GM21447 (cell line): ENCODE data around the gene SLC5A1.

ENCODE experiments used
- ATAC-seq: cut with Tn5 transposase; IDR thresholded peaks from one replicate; pipeline ENCODE4 v1.9.1; 2021; ENCODE audit not compliant: unreplicated experiment

Gene SLC5A1

DNA sequence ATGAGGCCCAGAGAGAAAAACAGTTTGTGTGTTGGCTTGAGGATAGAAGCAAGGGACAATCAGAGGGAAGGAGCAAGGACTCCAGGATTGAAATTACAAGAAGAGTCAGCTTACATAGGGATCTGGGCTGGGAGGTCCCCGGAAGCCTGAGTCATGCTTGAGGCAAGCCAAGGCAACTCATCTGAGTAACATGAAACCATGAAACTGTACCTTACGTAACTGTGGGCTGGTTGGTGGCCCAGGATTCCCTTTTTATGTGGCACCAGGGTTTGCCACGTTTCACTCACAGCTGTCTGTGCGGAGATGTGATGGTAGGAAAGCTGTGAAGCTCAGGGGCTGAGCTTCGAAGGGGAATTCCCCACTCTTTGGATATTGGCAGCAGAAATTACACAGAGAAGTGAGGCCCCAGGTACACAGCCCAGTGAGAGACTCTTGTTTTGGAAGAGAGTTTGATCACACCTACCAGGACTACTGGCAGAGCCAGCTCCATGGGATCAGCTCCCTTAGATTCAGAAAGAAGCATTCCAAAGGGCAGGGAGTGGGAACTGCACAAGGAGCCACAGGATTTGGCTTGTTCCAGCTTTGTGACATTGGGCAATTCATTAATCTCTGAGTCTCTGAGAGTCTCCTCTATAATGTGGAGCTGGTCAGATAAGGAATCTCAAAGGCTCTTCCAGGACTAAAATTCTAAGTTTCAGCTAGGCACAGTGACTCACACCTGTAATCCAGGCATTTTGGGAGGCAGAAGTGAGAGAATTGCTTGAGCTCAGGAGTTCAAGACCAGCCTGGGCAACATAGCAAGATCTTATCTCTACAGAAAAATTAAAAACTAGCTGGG lies 7.8 kb downstream of the SLC5A1 start:
- ATAC-seq, result no peak

DNA sequence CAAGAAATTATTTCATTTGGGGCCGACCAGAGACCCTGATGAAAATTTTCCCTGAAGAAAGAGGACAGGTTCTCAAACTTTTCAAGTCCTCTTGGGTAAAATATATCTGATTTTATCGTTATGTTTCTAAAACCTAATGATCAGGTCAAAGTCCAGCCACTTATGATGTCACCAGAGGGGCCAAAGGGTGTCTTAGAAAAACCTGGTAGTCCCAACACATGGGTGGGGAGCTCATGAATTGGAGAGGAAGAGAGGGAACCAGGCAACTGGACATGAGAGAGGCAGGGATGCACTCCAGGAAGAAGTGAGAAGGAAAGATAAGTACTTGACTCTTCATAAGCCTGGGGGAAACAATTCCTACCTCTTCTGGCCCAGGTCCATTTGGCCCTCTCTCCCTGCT lies 9.2 kb downstream of the SLC5A1 start:
- ATAC-seq, result no peak

DNA sequence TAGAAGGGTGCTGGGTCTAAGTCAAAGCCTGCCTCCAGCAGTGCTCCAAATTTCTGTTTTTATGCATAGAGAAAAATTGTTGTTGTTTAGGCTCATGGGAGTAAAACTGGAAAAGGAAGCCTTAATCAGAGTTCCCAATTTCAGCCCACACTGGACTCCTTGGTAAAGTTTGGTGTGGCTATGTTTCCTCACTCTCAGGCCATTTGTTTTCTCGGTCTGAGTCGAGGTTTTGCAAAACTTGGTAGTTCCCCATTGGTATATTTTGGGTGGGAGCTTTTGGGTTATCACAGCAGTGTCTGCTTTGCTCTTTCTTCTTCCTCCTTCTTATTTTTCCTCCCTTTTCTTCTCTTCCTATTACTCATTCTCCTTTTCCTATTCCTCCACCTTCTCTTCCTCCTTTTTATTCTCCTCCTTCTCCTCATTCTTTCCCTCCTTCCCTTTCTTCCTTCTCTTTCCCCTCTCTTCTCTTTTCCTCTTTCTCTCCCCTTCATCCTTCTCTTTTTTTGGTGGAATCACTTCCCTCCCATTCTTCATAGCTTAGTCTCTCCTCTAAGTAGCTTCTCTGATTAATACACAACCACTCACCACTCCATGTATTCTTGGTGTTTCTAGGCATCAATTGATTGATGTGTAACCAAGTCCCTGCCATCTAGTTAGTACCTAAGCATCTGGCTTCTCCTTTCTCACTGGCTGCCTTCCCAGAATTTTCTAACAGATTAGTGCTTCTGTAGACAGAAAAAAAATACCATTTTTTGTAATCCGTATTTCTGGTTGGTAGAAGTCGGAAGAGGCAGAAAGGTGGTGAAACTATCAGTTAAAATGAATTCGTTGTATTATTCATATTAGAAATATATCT lies 10.1 kb downstream of the SLC5A1 start:
- ATAC-seq, result no peak

DNA sequence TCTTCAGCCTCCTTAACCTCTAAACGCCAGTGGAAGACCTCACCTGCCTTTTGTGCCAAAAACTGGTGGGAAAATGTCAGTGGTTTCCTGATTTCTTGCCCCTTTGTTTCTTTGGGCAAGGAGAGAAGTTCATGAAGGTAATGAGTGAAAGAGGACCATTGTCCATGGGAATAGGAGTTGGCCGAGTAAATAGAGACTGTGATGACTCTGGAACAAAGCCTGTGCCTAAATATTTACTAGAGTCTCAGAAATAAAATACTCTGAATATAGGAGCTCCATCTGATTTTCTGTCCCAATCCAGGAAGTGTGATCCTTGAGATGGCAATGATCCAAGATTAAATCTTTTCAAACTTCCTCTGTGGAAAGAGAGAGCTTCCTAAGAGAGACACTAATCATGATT lies 12.0 kb downstream of the SLC5A1 start:
- no peak for ATAC-seq

DNA sequence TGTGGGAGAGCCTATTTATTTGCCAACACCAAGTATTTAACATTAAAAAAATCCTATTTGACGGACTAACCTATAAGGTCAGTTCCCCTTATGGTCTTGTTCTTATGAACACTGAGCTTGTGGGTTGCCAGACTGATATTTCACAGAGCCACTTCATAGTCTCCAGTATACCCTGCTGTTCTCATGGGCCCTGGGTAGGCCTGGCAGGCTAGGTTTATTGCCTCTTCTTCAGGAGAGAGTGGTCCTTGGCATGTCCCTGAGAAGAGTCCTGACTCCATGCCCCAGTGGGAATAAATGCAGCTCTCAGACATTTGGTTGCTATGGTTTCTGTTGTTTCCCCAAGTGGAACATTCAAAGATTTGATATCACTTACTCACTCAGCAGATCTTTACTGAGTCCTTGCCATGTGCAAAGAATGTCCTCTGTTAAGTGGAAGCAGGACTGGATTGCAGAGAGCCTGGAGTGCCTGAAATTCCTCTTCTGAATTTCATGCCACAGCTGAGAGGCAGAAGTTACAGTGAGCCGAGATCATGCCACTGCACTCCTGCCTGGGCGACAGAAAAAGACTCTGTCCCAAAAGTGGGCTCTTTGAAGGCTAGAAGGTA lies 15.7 kb downstream of the SLC5A1 start:
- ATAC-seq, result no peak

DNA sequence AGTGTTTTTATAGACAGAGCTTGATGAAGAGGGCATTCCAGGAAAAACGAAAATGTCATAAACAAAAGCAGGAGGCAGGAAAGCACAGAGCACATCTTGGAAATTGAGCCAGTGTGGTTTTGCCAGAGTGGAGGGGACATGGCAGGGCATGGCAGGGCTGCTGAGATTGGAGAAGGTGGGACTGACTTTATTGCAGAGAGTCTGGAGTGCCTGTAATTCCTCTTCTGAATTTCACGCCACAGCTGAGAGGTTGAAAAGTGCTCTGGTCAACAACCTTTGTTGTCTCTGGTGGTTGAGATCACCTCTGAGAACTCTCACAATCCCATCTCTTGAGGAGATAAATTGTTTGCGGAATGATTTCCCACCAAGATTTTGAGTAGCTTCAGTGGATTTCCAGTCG lies 16.4 kb downstream of the SLC5A1 start:
- ATAC-seq, result no peak

DNA sequence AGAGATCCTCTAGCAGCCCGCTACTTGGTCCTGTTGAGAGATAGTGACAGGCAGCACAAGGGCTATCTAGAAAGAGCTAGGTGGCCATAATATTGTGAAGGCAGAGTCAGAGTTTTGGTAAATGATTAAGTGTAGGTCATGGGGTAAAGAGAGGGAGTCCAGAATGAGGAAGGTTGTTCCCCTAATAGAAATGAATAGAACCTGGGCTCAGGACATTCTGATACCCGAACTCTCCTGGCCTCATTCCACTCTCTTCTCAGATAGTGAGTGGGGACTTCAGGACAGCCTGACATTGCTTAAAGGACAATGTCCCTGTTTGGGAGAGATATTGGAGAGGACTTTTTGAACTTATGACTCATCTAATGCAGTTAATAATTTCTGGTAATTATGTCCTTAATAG lies 20.6 kb downstream of the SLC5A1 start:
- ATAC-seq, result no peak

DNA sequence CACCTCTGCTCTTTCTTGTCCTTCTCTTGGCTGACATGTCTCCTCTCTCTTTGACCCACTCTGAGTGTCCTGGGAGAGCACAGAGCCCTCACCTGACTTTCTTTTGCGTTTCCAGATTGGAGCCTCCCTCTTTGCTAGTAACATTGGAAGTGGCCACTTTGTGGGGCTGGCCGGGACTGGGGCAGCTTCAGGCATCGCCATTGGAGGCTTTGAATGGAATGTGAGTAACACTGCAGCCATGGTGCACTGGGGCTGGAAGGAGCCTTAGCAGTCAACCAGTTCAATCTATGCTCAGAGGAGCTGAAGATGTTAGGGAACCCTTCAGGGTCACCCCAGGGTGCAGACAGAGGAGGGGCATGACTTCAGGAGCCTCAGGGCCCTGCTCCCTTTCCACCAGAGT lies 23.8 kb downstream of the SLC5A1 start:
- no peak for ATAC-seq

DNA sequence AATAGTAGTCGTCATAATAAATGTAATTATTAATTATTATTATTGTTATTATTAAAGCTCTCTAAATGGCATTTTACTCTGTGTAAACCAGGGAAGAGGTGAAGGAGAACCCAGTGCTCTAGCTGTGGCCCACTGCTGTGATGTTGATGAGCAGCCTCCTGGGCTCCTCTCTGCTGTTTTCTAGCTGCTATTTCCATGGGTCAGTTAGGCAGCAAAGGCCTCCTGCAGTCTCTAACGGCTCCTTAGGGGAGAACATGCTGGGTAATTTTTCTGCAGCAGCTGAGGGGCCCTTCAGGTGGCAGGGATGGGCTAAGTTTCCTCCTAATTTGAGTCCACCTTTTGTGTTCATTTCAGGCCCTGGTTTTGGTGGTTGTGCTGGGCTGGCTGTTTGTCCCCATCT lies 24.6 kb downstream of the SLC5A1 start:
- ATAC-seq, result no peak

DNA sequence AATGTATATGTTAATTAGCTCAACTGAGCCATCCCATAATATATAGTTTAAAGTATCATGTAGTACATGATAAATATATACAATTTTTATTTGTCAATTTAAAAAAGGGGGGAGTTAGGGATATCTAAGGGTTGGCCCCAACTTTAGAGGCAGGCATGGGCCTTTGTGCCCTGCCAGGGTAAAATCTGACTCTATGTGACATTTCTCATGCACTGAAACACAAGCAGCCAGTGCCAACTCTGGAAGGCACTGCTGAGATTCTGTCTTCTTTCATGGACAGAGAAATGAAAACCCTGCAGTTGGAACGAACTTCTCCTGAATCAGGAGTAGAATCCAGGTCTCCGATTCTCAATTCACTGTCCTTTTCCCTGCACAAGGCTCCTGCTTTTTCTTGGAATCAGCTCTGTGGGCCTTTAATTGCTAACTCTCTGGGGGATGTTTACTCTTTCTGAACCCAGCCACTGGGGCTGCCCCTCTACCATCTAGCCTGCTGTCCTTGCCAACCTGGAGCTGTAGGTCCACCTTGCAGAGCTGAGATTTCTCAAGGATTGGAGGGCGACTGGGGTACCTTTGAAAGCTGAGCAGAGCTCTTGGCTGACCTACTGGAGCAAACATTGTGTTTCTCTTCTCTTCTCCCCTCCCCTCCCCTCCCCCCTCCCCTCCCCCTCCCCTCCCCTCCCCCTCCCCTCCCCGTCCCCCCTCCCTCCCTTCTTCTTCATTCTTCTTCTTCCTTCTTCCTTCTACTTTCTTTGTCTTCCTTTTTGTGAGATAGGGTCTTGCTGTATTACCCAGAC lies 26.7 kb downstream of the SLC5A1 start:
- ATAC-seq, result no peak

DNA sequence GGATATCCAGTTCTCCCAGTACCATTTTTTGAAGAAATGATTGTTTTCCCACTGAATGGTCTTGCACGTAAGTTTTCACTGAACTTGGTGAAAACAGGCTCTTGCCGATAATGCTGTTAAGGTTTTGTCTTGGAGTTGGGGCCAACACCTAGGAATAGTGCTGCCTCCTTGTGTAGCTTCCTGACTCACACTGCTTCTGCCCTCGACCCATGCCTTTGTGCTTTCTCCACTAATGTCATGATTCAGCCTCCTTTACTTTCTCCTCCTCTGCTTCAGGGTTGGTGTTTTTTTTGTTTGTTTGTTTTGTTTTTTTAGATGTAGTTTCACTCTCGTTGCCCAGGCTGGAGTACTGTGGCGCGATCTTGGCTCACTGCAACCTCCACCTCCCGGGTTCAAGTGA lies 30.2 kb downstream of the SLC5A1 start:
- no peak for ATAC-seq

DNA sequence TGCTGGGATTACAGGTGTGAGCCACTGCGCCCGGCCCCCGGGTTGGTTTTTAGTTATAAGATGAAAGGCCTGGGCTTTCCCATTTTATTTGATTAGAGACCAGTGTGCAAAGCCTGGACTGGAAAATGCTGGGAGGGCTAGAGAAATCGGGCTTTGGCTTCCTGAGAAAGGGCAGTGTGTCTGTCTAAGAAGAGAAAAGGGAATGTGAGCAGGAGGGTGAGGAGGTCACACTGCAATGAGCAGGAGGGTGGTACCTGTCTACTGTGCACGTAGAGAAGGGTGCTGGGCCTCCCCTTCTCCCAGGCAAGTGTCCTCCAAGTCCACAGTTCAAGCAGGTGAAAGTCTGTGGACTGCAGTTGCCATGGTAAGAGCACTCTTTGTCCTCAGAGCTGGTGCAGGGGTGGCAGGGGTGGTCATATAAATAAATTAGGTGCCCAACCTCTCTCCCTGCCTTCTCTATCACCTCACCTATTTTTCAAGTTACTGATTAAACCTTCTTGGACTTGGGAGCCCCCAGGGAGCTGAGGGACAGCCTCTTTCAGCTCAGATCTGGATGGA lies 30.8 kb downstream of the SLC5A1 start:
- ATAC-seq, result no peak

DNA sequence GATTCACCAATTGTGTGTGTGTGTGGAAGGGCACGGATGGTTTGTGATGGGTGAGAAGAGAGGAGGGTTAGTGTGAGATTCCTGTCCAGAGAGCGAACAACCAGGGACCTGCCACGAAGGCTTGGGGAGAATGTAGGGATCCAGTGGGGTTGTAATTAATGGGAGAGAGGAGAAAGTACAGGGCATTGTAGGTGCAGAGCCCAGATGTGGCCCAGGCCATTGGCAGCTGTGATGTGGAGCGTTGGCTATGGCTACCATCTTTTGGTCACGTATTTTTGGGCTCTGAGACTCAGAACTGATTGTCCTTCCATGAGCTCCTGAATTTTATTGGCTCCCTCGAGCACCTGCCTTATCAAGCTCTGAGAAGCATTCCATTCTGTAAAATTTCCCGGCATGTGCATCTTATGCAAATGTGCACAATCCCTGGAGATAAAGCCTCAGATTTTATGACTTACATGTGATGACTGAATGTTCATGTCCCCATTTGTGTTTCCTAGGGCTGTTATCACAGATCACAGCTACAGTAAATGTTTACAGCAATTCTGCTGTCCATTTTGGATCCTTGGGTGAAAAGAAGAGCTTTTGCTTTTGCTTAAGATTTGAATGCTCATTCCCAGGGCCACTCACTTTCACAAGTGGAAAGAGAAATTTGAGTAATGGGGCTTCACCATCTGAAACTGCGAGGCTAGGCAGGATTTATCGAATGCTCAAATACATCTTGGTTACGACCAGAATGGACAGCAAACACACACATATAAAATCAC lies 33.1 kb downstream of the SLC5A1 start:
- no peak for ATAC-seq

DNA sequence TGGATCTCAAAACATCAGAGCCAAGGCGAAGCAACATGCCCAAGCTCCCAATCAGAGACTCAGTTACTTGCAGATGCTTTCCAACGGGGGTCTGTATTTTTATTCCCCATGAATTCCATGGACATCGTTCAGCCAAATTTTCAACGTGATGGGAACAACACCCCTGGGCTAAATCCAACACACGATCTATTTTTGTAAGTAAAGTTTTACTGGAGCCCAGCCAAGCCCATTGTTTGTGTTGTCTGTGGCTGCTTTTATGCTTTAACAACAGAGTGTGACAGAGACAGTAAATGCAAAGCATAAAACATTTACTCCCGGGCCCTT lies 33.7 kb downstream of the SLC5A1 start:
- ATAC-seq, result no peak

DNA sequence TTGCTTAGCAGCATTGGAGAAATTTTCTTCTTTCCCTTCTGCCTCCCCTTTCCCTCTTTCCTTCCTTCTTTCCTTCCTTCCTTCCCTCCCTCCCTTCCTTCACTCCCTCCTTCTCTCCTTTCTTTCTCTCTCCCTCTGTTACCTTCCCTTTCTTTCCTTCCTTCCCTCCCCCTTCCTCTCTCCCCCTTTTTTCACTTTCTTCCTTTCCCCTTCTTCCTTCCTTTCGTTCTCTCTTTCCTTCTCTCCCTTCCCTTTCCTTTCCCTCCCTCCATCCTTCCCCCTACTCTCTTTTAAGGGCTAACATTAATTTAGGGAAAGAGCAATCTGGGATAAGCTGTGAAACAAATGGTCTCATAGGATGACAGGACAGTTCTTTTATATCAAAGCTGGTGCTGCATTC lies 34.1 kb downstream of the SLC5A1 start:
- ATAC-seq, result no peak

DNA sequence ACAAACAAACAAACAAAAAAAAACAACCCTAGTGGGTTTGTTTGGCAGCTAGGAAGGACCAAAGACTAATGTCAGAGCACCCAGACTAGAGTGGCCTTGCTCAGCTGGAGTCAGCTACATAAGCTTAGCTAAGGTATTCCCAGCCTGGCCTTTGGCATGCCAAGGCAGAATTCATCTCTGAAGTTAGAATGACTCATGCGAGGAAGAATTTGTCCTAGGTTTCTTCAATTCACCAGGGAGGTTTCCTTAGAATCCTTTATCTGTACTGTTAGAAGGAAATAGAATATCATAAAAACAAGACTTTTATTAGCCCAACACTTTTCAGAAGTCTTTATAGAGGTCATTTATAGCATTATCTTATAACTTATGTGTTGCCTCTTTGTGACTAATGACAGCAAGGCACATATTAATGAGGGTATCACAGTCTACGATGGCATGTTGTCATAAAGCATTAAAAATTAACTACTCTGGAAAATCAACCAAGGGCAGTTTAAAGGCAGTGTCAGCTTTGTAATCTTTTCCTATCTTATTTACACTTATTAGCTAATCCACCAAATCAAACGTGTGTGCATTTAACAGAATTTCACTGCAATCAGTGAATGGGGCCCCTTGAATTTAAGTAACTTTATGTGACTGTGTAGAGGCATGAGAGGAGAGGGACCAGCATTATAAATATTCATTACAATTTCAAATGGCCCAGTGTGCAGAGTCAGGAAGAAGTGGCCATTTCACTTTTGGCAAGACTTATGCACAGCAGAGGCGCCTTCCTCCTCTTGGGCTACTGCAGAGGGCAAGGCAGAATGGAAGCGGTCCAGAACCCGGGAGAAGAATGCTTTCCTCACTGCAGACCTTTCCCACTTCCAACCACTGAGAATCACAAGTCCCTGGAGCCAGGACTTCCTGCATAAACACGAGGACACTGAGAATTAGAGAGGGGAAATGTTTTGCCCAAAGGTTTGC lies 36.3 kb downstream of the SLC5A1 start:
- ATAC-seq, result no peak

DNA sequence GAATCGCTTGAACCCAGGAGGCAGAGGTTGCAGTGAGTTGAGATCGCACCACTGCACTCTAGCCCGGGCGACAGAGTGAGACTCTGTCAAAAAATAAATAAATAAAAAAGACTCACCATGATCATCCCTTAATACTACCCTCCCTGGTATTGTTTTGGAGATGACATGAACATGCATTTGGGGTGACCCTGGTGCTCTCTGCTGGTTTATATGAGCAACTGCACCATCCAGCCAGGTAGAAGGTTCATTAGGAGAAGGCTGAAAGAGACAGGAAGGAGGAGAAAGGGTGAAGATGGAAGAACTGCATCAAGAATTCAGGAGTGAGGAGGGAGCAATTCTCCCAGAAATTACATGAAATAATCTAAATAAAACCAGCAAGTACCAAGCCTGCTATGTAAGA lies 37.8 kb downstream of the SLC5A1 start:
- no peak for ATAC-seq

DNA sequence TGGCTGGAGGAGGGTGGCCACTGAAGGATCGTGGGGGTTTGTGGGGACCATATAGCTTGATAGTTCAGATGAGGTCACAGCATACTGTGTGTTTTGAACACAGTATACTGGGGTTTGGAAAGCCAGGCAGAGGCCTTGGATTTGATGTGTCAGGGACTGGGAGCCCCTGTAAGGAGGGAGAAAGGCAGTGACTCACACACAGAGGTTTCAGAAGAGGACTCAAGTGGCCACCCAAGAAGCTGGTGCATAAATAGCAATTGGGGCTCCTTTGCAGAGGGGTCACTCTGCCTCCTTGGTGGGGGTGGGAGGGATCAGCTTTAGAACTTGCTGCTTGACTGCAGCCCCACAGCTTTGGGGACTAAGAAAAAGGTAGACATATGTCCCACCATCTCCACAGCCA lies 39.3 kb downstream of the SLC5A1 start:
- no peak for ATAC-seq

DNA sequence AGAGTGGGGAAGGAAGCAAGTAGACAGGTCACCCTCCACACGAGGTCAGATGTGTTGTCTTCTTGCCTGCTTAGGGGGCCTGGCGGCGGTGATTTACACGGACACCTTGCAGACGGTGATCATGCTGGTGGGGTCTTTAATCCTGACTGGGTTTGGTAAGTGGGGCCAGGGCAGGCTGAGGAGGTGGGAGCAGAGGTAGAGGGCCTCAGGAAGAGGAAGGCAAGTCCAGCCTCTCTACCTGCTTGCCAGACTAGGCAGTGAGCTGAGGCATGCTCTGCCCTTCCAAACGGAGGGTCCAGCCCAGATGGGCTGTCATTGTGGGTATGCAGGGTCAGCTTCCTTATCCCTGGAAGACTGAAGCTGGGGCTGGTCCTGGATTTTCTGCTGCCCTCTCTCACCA lies 39.9 kb downstream of the SLC5A1 start:
- no peak for ATAC-seq
